ACHN (cell line): Measurements from ENCODE around the gene RNF144A.
A peak's percentile ranks its signal among the peaks of the same experiment; 100 is the strongest.

Experiments used
- DNase-seq: peaks from one replicate; pipeline ENCODE4 v3.0.0-alpha.2; 2015
- in situ Hi-C: cut with HindIII; loops from 2 replicates; pipeline ENCODE4 v1.10.0; 2017; ENCODE audit warnings: low sequenced_read_pairs, low pct_ligation_motif_present, low pct_unique_long_range_greater_than_20kb

The RNF144A gene, protein sequence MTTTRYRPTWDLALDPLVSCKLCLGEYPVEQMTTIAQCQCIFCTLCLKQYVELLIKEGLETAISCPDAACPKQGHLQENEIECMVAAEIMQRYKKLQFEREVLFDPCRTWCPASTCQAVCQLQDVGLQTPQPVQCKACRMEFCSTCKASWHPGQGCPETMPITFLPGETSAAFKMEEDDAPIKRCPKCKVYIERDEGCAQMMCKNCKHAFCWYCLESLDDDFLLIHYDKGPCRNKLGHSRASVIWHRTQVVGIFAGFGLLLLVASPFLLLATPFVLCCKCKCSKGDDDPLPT

DNA sequence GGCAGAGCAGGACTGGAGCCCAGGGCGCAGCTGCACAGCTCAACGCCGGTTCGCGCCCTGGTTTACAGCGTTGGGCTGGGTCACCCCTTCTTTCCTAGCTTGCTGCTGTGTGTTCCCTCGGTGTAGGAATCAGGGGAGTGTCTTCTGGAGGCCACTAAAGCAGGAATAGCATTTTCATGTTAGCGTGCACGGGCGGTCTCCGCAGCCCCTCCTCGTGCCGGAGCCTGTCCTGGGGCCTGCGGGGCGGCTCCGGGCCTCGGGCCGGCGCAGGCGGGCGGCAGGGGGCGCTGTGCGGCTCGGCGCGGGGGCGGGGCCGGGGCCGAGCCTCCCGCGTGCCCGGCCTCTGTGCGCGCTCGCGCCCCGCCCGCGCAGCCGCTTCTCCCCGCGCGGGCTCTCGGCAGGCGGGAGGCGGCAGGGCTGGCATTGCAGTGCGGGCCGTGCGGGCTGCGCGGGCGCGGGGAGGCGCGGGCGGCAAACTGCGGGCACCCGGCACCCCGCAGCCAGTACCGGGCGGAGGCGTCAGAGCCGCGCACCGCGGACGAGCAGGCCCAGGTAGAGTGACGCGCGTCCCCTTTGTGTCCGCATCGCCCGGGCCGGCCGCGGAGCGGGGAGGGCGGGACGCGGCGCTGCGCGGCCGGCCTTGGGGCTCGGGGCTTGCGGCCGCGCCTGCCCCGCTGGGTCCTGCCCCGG, at the start of gene RNF144A:
RNF144A (plus strand) TSS at position 342 of the 690 bp plus-strand sequence. CDS start 79,515 bp downstream, outside the sequence.
- in situ Hi-C loops: no loop called here
- peak; percentile 53 for DNase-seq

DNA sequence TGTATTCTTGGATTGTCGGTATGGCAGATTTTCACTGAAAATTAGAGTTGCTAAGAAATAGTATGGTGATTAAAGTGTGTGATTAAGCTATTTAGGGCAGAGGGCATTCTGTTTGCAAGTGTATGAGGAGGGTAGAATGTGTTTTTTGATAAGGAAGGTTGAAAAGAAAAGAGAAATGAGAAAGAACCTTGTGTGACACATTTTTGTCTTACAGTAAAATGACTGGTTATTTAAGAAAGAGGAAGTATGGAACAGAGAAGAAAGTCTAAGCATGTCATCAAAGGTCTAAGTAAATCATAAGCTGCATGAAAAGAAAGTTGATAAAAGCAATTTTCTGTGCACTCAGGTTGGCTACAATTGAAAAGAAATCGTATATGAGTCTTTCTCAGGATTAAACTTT, 44.8 kb upstream of the RNF144A start:
- no peak for DNase-seq
- in situ Hi-C loops: no loop called here

DNA sequence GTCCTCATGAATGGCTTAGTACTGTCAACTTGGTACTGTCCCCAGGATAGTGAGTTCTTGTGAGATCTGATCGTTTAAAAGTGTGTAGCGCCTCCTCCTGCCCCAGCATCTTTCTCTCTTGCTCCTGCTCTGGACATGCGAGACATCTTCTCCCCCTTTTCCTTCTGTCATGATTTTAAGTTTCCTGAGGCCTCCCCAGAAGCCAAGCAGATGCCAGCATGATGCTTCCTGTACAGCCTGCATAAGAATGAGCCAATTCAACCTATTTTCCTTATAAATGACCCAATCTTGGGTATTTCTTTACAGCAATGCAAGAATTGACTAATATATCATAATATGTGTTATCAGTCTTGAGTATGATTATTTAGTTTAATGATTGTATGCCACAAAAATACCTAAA, 43.2 kb upstream of the RNF144A start:
- in situ Hi-C loops: no loop called here
- no peak for DNase-seq

DNA sequence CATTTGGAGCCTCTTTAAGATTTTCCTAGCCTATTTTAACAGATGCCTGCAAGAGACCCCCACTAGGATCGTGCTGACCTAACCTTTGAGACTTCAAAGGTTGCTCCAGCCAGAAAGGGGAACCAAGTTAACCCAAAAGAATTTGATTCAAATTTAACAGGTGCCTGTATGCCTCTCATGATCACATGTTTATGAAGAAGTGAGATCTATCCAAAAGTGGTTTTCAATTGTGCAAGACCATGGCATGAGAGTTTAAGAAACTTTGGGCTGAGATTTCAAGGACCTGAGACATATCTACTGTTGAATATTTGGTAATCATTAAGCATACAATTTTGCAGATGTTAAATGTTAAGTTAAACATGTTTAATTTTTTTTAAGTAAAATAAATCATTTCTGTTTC, 40.9 kb upstream of the RNF144A start:
- no peak for DNase-seq

DNA sequence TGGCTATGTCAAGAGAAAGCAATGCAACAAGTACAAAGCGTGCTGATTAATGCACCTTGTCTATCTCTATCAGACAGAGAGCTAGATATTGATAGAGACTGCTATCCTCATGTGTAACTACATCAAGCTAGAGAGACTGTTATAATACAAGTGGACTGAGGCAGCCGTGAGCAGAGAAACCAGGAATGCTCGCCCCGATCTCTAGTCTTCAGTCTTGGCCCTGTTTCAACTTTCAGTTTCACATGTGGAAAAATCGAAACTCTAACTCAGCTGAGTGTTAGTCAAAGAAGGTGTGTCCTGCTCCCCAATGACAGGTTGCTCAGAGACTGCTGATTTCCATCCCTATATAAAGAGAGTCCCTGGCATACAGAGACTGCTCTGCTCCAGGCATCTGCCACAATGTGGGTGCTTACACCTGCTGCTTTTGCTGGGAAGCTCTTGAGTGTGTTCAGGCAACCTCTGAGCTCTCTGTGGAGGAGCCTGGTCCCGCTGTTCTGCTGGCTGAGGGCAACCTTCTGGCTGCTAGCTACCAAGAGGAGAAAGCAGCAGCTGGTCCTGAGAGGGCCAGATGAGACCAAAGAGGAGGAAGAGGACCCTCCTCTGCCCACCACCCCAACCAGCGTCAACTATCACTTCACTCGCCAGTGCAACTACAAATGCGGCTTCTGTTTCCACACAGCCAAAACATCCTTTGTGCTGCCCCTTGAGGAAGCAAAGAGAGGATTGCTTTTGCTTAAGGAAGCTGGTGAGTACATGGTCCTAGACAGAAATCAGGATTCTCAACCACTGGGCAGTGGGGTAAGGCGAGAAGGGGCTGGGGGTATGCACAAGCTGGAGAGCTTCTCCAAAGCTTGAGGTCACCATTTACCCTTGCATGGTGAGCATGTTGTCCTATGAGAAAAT, 39.6 kb upstream of the RNF144A start, which contains the start of gene RSAD2:
RSAD2 (plus strand) TSS at position 376 of the 903 bp plus-strand sequence; CDS start at position 400, 24 bp downstream.
- in situ Hi-C loops: no loop called here
- peak; percentile 50 for DNase-seq

More for the DNA sequence above, 40.9 kb upstream of the RNF144A start:
- in situ Hi-C loops: no loop called here

DNA sequence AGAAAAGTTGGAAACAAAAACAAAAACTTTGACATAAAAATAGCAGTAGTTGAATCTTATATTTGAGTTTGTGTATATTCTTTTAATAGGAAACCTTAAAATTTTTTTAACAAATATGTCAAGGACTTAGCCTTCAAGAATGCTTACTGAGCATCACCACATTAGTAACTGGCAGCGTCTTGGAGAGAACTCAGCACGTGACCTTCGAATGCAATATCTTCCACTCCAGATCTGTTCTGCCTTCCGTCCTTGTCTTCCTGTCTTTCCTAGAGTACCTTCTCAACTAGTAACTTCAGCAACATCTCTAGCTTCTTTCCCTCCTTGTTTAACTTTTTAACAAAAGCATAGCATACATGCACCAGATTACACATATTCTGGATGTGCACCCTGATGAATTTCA, 38.7 kb upstream of the RNF144A start:
- in situ Hi-C loops: no loop called here
- DNase-seq: no peak

DNA sequence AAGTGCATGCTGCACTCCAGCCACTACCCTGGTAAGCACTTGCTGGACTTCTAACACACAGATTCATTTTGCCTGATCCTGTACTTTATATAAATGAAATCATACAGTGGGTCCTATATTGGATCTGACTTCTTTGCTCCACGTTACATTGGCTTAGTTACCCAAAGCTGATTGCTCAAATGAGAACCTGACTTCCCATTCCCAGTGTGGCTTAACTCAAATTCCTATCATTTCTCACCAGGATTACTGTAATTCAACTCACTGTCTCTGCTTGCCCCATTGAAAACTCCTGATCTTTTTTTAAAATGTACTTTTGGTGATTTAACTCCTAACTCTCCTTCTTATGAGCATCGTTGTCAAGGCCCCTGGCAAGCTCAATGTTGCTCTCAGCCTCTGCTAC, 38.2 kb upstream of the RNF144A start:
- in situ Hi-C loops: no loop called here
- DNase-seq: no peak

DNA sequence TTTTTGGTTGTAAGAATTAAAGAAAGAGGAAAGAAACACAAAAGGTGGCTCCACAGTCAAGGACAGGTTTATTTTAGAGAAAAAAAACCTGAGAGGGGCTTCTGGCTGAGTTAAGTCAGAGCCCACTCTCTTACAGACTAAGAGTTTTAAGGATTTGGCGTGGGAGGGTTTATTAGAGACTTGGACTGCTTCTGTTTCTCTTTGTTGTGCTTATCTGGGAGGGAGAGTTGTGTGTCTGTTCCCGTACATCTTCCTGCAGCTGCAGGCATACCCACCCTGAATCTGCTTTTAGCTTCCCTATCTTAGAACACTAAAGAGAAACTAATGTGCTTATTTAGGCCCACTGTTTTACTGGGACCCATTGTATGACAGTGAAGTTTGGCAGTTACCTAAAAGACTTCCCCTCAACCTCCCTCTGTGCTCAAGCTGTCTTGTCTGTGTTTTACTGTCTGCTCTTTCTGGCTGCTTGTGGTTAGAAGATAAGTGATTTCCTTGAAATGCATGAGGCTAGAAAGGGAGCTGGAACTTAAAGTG, 36.9 kb upstream of the RNF144A start:
- in situ Hi-C loops: no loop called here
- no peak for DNase-seq

DNA sequence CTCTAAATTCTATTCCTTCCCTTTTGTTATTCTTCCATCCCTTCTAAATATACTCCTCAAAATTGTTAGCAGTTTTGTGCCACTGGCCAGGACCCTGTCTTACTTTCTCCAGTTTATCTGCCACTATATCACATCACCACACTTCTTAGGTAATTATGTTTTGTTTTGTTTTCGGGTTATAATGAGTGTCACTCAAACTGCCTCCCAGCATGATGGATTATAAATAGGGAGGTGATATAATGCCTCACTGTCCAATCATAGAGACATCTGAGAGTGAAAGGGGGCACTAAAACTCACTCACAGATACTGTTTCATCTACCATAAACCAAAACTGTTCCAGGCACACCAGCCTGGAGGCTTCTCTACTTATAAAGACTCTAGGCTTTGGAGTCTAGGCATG, 36.2 kb upstream of the RNF144A start:
- in situ Hi-C loops: no loop called here
- no peak for DNase-seq

DNA sequence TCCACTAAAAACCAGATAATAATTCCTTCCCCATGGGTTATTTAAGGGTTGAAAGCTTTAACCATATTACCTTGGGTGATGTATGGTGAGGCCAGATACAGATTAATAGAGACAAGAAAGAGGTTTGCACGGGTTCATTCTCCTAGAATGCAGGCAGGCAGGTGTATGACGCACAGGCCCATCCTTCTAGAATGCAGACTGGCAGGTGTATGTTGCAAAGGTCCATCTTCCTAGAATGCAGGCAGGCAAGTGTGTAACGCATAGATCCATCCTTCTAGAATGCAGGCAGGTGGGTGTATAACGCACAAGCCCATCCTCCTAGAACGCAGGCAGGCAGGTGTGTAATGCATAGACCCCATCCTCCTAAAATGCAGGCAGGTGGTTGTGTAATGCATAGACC, 35.7 kb upstream of the RNF144A start:
- DNase-seq: no peak
- in situ Hi-C loops: no loop called here

DNA sequence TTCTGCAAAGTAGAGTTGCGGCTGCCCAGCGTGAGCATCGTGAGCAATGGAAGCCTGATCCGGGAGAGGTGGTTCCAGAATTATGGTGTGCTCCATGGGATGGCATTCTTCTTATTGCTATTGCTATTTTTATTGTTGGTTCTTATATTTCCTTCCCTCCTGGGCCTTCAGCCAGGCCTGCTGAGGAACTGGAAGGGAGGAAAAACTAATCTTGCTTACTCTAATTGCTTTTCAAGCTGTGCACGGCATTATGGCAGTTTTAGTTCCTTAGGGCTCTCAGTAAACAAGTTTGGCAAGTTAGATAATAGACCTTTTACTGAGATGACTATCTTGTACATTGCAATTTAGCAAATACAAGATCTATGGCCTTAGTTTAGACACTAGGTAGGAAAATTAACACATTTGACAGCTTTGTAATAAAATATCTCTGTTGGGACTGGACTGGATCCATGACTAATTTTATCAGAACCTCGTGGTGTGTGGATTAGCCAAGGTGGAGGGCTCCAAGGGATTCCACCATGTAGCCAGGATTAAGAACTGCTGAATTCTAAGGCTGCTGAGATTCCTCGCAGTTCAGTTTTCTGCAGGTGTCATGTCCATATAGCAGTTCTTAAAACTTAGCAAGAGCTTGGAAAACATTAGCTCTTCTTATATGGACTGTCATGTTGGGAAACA, 33.6 kb upstream of the RNF144A start:
- DNase-seq: no peak
- in situ Hi-C loops: no loop called here

DNA sequence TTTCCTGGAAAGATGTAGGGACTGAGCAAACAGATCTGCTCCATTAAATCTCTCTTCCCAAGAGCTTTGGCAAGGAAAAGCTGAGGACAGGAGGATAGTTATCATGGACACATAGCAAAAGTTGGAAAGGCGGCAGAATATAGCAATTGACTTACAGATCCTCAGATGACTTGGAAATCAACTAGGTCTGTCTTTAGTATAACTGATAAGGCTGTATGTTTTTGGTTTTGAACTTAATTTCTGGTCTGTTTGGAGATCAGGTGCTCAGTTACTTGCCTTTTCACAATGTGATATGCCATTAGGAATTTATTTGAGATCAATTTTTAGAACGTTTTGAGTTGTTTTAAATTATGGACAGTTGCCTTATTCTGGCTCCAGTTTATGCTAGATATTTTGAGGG, 31.7 kb upstream of the RNF144A start:
- in situ Hi-C loops: no loop called here
- no peak for DNase-seq

DNA sequence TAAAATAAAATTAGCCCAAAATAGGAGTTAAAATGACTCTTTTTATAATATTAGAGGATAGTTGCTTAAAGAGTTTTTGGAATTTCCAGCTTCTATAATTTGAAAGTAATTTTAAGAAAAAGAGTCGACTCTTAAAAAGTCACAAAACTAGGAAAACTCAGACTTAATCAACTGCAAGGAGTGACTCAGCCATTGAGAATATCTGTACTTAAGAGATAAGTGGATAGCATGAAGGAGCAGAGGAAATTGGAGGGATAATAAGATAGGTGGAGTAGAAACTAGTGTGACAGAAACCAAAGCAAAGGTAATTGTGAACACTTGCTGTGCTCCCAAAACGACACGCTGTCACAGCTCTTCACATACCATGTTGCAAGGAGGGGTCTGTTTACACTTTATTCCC, 31.2 kb upstream of the RNF144A start:
- DNase-seq: no peak
- in situ Hi-C loops: no loop called here

DNA sequence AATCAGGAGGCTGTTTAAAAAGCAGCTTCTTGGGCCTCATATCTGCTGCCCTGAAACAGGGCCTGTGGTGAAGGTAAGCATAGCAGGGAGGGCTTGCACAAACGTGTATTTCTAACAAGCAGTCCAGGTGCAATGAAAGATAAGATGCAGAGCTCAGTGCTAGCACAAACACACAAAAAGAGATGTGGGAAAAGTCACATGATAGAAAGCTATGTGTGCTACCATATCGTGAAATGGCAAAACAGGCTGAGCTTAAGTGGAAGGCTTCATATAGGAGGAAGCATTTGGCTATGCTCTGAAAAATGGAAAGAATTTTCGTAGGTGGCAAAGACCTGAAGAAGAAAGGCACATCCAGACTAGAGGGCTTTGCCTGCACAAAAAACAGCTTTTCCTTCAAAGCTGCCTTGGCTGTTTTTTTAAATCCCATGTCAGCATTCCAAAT, 29.4 kb upstream of the RNF144A start:
- no peak for DNase-seq
- in situ Hi-C loops: no loop called here

DNA sequence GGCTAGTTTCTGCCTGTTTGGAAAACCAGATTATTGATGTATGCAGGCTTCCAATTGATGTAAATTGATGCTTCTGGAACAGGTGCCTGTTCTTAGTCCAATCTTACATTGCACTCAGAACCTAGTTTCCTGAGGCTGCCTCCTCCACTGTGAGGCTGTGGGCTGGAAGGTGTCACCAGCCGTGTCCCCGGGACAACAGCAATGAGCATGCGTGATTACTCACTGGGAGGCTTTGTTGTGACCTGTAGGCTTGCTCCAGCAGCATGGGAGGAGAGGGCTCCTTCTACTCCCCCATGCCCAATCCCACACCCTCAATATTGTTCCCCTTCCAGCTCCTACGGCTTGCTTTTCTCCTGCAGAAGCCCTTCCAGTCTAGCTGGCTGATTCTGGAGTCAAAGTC, 28.5 kb upstream of the RNF144A start:
- in situ Hi-C loops: no loop called here
- no peak for DNase-seq

DNA sequence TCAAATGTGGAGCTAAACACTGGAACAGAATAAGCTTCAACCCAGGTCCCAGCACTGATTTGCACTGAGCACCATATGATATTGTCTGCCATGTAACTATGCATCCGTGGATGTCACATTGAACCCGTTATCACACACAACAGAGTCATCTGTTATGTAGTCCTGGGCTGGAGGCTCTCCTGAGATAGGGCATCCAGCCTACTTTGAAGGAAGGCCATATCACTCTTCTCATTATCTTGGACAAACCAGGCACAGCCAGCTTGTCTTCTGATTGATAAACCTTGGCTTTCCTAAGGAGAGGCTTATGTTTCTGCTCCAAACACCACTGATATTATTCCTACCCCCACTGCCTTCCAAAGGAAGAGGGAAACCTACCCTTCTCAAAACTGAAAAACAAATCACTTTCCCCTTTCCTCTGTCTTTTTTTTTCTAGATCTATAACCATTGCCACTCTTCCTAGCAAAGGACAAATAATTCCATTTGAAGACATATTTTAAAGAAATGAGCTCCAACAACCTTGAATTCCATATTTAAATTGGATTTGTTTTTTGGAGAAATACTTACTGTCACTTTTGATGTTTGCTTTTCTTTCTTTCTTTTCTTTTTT, 23.2 kb upstream of the RNF144A start:
- in situ Hi-C loops: no loop called here
- no peak for DNase-seq

DNA sequence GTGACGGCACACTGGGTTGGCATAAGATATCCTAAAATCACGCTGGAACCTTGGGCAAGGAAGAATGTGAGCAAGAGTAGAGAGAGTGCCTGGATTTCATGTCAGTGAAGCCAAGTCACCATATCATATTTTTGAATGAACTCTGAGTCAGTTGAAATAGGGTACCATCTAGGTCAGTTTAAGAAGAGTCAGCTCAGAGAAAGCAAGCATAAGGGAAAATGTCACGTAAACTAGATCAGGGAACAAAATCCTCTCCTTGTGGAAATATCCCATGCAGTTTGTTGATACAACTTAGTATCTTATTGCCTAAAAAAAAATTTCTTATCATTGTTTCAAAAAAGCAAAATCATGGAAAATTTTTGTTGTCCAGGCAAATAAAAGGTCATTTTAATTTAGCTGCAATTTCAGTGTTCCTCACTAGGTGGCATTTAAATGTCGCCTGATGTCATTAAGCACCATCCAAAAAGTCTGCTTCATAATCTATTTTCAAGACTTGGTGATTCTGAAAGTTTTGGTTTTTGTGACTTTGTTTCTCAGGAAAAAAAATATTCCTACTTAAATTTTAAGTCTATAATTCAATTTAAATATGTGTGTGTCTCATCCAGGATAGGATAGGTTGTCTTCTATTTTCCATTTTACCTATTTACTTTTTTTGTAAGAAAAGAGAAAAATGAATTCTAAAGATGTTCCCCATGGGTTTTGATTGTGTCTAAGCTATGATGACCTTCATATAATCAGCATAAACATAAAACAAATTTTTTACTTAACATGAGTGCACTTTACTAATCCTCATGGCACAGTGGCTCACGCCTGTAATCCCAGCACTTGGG, 20.1 kb upstream of the RNF144A start:
- in situ Hi-C loops: no loop called here

More for the DNA sequence above, 20.1 kb upstream of the RNF144A start:
- peak; percentile 27 for DNase-seq
